Effector memory CD8-positive, alpha-beta T cell (primary cell): Measurements from ENCODE around the gene JMY.

Experiments
- ATAC-seq: fragments of 150-1000 bp; cut with Tn5 transposase; replicated peaks from 2 replicates; pipeline ENCODE4 v1.10.0; 2021; ENCODE audit warnings: mild to moderate bottlenecking, moderate library complexity
- DNase-seq, 3 experiments: peaks; one replicate each; pipeline ENCODE4 v3.0.0; 2021
- H3K27ac Mint-ChIP-seq, 2 donors: one replicate each; pipeline ENCODE4 v1.8.0; 2022; ENCODE audit warnings: mild to moderate bottlenecking in 2 of 2, mixed read lengths in 2 of 2, moderate library complexity in 2 of 2
- H3K27me3 Mint-ChIP-seq, 2 donors: one replicate each; pipeline ENCODE4 v1.8.0; 2022; ENCODE audit warnings: mixed read lengths in 2 of 2
- H3K36me3 Mint-ChIP-seq: one replicate; pipeline ENCODE4 v1.8.0; 2022; ENCODE audit warnings: mild to moderate bottlenecking, moderate library complexity, mixed read lengths; ENCODE audit not compliant: insufficient read depth
- H3K4me1 Mint-ChIP-seq, 2 donors: one replicate each; pipeline ENCODE4 v1.8.0; 2022; ENCODE audit warnings: low read depth in 2 of 2, mixed read lengths in 2 of 2
- H3K4me3 Mint-ChIP-seq, 2 donors: one replicate each; pipeline ENCODE4 v1.8.0; 2022; ENCODE audit warnings: mild to moderate bottlenecking in 2 of 2, mixed read lengths in 2 of 2, moderate library complexity in 2 of 2
- H3K9me3 Mint-ChIP-seq, 2 donors: one replicate each; pipeline ENCODE4 v1.8.0; 2022; ENCODE audit warnings: mixed read lengths in 2 of 2

JMY gene

GRCh38 chr5:79225026-79225425 lies 10.9 kb upstream of the JMY start:
- Mint-ChIP-seq H3K36me3 (no peaks in the 10 kb centered on the region), H3K4me3 (no peak overlapping the region), H3K27me3 (no peaks in the 10 kb centered on the region), H3K4me1 (peaks cover 0 to 4% of the 10 kb centered on the region in 2 donors), H3K27ac (peak overlapping the region in 1 of 2 donors; percentile 59), H3K9me3 (no peaks in the 10 kb centered on the region)
- DNase-seq (no peak), ATAC-seq (no peak)

- Mint-ChIP-seq H3K9me3 (no peaks in the 10 kb centered on the region), H3K27ac (peak overlapping the region in 1 of 2 donors; percentile 59), H3K36me3 (no peaks in the 10 kb centered on the region), H3K4me3 (no peak overlapping the region), H3K27me3 (no peaks in the 10 kb centered on the region), H3K4me1 (peaks cover 0 to 4% of the 10 kb centered on the region in 2 donors)
- DNase-seq (no peak), ATAC-seq (no peak)
These were observed 10.5 kb upstream of the JMY start for GRCh38 chr5:79225441-79225840.

GRCh38 chr5:79227484-79228025 lies 8.4 kb upstream of the JMY start:
- no peak for ATAC-seq
- no peaks in the 10 kb centered on the region for H3K27me3 Mint-ChIP-seq
- H3K36me3 Mint-ChIP-seq: no peaks in the 10 kb centered on the region
- H3K4me1 Mint-ChIP-seq: peaks cover 0 to 4% of the 10 kb centered on the region in 2 donors
- no peak overlapping the region for H3K4me3 Mint-ChIP-seq
- H3K27ac Mint-ChIP-seq: peak overlapping the region in 1 of 2 donors; percentile 13
- DNase-seq: no peak
- no peaks in the 10 kb centered on the region for H3K9me3 Mint-ChIP-seq

GRCh38 chr5:79229357-79230174 lies 6.4 kb upstream of the JMY start:
- ATAC-seq: peak; percentile 93
- no peaks in the 10 kb centered on the region for H3K27me3 Mint-ChIP-seq
- H3K4me3 Mint-ChIP-seq: no peak overlapping the region
- H3K27ac Mint-ChIP-seq: peak overlapping the region in 1 of 2 donors; percentile 53
- peaks cover 0 to 4% of the 10 kb centered on the region in 2 donors for H3K4me1 Mint-ChIP-seq
- no peaks in the 10 kb centered on the region for H3K36me3 Mint-ChIP-seq
- peak in 2 of 3 experiments; percentile 20 to 24 for DNase-seq
- H3K9me3 Mint-ChIP-seq: no peaks in the 10 kb centered on the region

GRCh38 chr5:79235261-79235633 lies 684 bp upstream of the JMY start:
- Mint-ChIP-seq H3K27ac (peak overlapping the region; percentile 93 to 96), H3K36me3 (peaks cover 40% of the 10 kb centered on the region), H3K4me1 (peaks cover 14 to 26% of the 10 kb centered on the region in 2 donors), H3K27me3 (no peaks in the 10 kb centered on the region), H3K4me3 (peak overlapping the region; percentile 93 to 98), H3K9me3 (no peaks in the 10 kb centered on the region)
- no peak for ATAC-seq
- DNase-seq: no peak

- ATAC-seq (peak; percentile 38), DNase-seq (peak in 2 of 3 experiments; percentile 26 to 28)
- peak overlapping the region; percentile 93 to 98 for H3K4me3 Mint-ChIP-seq
- H3K4me1 Mint-ChIP-seq: peaks cover 22 to 39% of the 10 kb centered on the region in 2 donors
- peaks cover 44% of the 10 kb centered on the region for H3K36me3 Mint-ChIP-seq
- no peaks in the 10 kb centered on the region for H3K27me3 Mint-ChIP-seq
- H3K27ac Mint-ChIP-seq: peak overlapping the region; percentile 93 to 96
- H3K9me3 Mint-ChIP-seq: no peaks in the 10 kb centered on the region
These were observed 535 bp downstream of the JMY start for GRCh38 chr5:79236362-79236969.

GRCh38 chr5:79236970-79237739 lies 1.2 kb downstream of the JMY start:
- Mint-ChIP-seq H3K27ac (peak overlapping the region; percentile 93 to 96), H3K27me3 (no peaks in the 10 kb centered on the region), H3K4me1 (peaks cover 28 to 46% of the 10 kb centered on the region in 2 donors), H3K4me3 (peak overlapping the region; percentile 93 to 98), H3K36me3 (peaks cover 44% of the 10 kb centered on the region), H3K9me3 (no peaks in the 10 kb centered on the region)
- ATAC-seq (peak; percentile 12), DNase-seq (peak in 2 of 3 experiments; percentile 20 to 24)

- ATAC-seq (no peak), DNase-seq (no peak)
- H3K4me1 Mint-ChIP-seq: peaks cover 32 to 53% of the 10 kb centered on the region in 2 donors
- peaks cover 44% of the 10 kb centered on the region for H3K36me3 Mint-ChIP-seq
- no peaks in the 10 kb centered on the region for H3K9me3 Mint-ChIP-seq
- H3K4me3 Mint-ChIP-seq: peak overlapping the region; percentile 93 to 98
- H3K27ac Mint-ChIP-seq: peak overlapping the region; percentile 93 to 96
- H3K27me3 Mint-ChIP-seq: no peaks in the 10 kb centered on the region
These were observed 2.0 kb downstream of the JMY start for GRCh38 chr5:79237740-79238560.

GRCh38 chr5:79240561-79240960 lies 4.6 kb downstream of the JMY start:
- Mint-ChIP-seq H3K27ac (no peak overlapping the region), H3K4me3 (peak overlapping the region; percentile 93 to 98), H3K36me3 (peaks cover 43% of the 10 kb centered on the region), H3K4me1 (peaks cover 50 to 72% of the 10 kb centered on the region in 2 donors), H3K27me3 (no peaks in the 10 kb centered on the region), H3K9me3 (no peaks in the 10 kb centered on the region)
- no peak for DNase-seq
- ATAC-seq: no peak

- H3K27me3 Mint-ChIP-seq: no peaks in the 10 kb centered on the region
- H3K9me3 Mint-ChIP-seq: no peaks in the 10 kb centered on the region
- H3K4me3 Mint-ChIP-seq: peak overlapping the region; percentile 48 to 93
- peaks cover 38% of the 10 kb centered on the region for H3K36me3 Mint-ChIP-seq
- ATAC-seq: no peak
- H3K4me1 Mint-ChIP-seq: peaks cover 48 to 78% of the 10 kb centered on the region in 2 donors
- no peak for DNase-seq
- no peak overlapping the region for H3K27ac Mint-ChIP-seq
These were observed 5.6 kb downstream of the JMY start for GRCh38 chr5:79241535-79241979.

GRCh38 chr5:79242242-79243039 lies 6.5 kb downstream of the JMY start:
- no peaks in the 10 kb centered on the region for H3K27me3 Mint-ChIP-seq
- no peak for DNase-seq
- peaks cover 48 to 80% of the 10 kb centered on the region in 2 donors for H3K4me1 Mint-ChIP-seq
- H3K27ac Mint-ChIP-seq: no peak overlapping the region
- no peaks in the 10 kb centered on the region for H3K9me3 Mint-ChIP-seq
- H3K4me3 Mint-ChIP-seq: peak overlapping the region; percentile 48 to 93
- peaks cover 30% of the 10 kb centered on the region for H3K36me3 Mint-ChIP-seq
- ATAC-seq: no peak

GRCh38 chr5:79243224-79243623 lies 7.3 kb downstream of the JMY start:
- DNase-seq (no peak), ATAC-seq (no peak)
- Mint-ChIP-seq H3K27me3 (no peaks in the 10 kb centered on the region), H3K27ac (no peak overlapping the region), H3K4me1 (peaks cover 42 to 72% of the 10 kb centered on the region in 2 donors), H3K4me3 (peak overlapping the region in 1 of 2 donors; percentile 93), H3K36me3 (peaks cover 24% of the 10 kb centered on the region), H3K9me3 (no peaks in the 10 kb centered on the region)
